Stimulated activated CD4-positive, alpha-beta T cell treated with anti-CD3 and anti-CD28 coated beads, Interleukin-4, amount 100 ng/mL, for 48 hours (primary cell): ENCODE measurements around the gene MS4A4E.
"Not testable (repeated sequence)": the region's sequence is repeated elsewhere in the genome, so short reads cannot be mapped to it uniquely, and the experiment has no call there.

Experiments
- DNase-seq, 2 donors: peaks; one replicate each; pipeline ENCODE4 v3.0.0-alpha.2; 2020; ENCODE audit warnings: low read depth in 2 of 2

Gene MS4A4E

GRCh38 chr11:60175860-60176275, 67.1 kb downstream of the MS4A4E start:
- no peak for DNase-seq

GRCh38 chr11:60172011-60172410, 70.9 kb downstream of the MS4A4E start:
- DNase-seq: no peak

DNA sequence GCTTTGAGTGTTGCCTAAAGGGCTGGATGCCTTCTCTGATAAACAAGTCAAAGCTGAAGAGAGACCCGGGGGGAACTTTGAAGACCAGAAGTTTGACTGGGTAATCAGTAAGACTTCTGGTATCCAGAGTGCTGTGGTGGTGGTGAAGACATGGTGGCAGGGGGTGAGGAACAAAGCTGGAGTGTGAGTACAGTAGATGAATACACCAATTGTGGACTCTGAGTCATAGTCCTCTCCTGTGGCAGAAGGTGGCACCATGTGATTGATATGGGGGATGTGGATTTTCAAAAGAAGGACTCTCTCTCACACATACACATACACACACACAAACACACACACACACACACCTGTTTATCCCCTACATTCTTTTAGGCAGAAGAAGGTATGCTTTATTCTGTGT, 72.4 kb downstream of the MS4A4E start:
- no peak for DNase-seq

- peak in 1 of 2 donors; percentile 4 for DNase-seq
Measured at GRCh38 chr11:60169264-60169915, 73.5 kb downstream of the MS4A4E start.

- no peak for DNase-seq
Measured at GRCh38 chr11:60168306-60168705, 74.6 kb downstream of the MS4A4E start.

- no peak for DNase-seq
Measured at GRCh38 chr11:60165951-60166350, 77.0 kb downstream of the MS4A4E start.

- no peak for DNase-seq
Measured at GRCh38 chr11:60165538-60165937, 77.4 kb downstream of the MS4A4E start.

GRCh38 chr11:60164550-60165075, 78.3 kb downstream of the MS4A4E start:
- no peak for DNase-seq

DNA sequence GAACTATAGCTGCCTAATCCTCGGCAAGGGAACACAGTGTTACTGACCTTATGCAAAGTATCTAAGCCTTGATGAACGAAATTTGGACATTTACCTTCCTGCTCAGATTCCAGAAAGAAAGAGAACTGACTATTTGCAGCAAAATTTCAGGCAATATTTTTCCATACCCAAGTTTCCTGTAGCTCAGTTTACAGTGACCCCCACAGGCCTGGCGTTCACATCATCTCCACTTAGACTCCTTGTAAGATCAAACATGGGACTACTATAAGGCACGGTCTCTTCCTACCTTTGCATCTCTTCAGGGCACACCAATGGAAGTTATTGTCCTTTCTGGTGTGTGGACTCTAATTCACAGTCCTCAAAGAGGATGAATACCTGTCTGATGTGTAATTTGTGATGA, 81.2 kb downstream of the MS4A4E start:
- DNase-seq: no peak

DNA sequence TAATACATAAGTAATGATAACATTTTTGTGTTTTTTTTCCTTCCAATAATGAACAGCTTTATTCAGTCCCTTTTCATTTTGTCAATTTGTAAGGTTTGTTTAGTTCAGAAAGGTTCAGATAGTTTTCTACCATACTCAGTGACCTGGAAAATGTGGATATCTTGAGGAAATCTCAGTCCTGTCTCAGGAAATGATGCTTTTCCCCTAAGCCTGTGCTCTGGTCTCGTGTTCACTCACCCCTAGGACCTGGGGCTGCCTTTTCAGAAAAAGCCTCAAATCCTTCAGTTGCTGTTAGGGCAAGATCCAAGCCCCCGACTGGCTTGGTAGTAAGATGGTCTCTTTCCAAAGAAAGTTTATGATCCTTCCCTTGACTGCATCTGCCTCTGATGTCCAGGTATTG, 81.8 kb downstream of the MS4A4E start:
- DNase-seq: no peak

DNA sequence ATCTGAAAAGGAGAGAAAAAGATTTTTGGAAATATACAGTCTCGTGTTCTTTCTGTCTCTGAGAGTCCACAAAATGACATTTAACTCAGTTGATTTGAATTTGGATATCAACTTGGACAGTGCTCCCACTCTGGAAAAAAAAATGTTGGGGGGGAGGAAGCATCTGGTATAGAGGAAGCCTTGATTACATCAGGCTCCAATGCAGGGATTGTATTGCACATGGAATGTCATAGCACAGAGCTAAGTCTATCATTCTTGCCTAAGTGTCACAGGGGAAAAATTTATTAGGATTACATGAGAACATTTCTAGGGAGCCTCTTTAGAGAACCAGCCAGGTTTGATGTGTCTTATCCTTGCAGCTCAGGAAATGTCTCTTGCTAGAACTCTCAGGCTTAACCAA, 83.1 kb downstream of the MS4A4E start:
- no peak for DNase-seq

GRCh38 chr11:60159284-60159683, 83.7 kb downstream of the MS4A4E start:
- no peak for DNase-seq

DNA sequence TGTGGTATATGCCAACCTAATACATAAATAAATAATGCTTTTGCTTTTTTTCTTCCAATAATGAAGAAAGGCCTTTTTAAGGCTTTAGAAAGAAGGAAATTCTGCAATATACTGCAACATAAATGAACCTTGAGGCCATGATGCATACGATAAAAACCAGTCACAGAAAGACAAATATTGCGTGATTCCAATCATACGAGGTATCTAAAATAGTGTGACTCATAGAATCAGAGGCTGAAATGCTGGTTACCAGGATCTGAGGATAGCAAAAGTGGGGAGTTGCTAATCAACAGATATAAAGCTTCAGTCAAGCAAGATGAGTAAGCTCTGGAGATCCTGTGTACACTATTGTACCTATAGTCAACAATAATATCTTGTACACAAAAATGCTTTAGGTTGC, 84.3 kb downstream of the MS4A4E start:
- no peak for DNase-seq

DNA sequence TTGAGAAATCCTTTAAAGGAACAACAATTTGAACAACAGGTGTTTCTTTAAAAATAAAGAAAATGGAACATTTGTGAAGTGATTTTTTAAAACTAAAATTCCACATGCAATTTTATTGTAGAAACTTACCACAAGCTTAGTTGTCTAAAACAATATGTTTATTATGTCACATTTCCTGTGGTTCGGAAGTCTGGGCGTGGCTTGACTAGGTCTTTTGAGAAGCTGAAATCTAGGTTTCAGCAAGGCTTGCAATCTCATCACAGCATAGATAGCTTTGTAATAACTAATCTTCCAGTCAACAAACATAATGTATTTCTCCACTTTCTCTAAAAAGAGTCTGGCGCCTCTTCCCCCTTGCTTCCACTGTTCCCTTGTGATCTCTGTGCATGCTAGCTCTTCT, 87.0 kb downstream of the MS4A4E start:
- no peak for DNase-seq

GRCh38 chr11:60152727-60153126, 90.2 kb downstream of the MS4A4E start:
- not testable (repeated sequence) for DNase-seq

DNA sequence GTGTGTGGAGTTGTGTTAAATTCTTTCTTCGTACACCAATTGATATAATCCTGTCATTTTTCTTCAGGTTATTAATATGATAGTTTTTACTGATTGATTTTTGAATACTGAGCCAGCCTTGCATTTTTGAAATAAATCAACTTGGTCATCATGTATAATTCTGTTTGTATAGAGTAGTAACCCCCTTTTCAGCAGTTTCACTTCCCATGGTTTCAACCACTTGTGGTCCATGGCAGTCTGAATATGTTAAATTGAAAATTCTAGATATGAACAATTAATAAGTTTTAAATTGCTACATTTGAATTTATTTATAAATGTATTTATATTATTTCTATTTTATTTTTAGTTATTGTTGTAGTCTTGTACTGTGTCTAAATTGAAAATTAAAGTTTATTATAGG, 92.7 kb downstream of the MS4A4E start:
- no peak for DNase-seq
